NCI-H2081 (cell line): Measurements from ENCODE around the gene SCFD1.
"Not testable (repeated sequence)": the region's sequence is repeated elsewhere in the genome, so short reads cannot be mapped to it uniquely, and the experiment has no call there.

ENCODE experiments used
- DNase-seq, 2 experiments: peaks; one replicate each; lab custom pipeline; 2025; lab: John Stamatoyannopoulos, UW

The SCFD1 gene

GRCh38 chr14:30610787-30611343 lies 11.3 kb upstream of the SCFD1 start:
- DNase-seq: peak; percentile 82 to 93

GRCh38 chr14:30614155-30614554 lies 8.0 kb upstream of the SCFD1 start:
- DNase-seq: no peak

GRCh38 chr14:30620178-30620577 lies 1.9 kb upstream of the SCFD1 start:
- no peak for DNase-seq

GRCh38 chr14:30621354-30621939 lies 672 bp upstream of the SCFD1 start:
- DNase-seq: peak in 1 of 2 experiments; percentile 36

GRCh38 chr14:30623412-30624131 lies 1.5 kb downstream of the SCFD1 start:
- no peak for DNase-seq

GRCh38 chr14:30624132-30624423 lies 2.0 kb downstream of the SCFD1 start:
- DNase-seq: no peak

- DNase-seq: no peak
These were observed 3.4 kb downstream of the SCFD1 start for GRCh38 chr14:30625533-30625932.

- not testable (repeated sequence) for DNase-seq
These were observed 7.3 kb downstream of the SCFD1 start for GRCh38 chr14:30629432-30629831.

- no peak for DNase-seq
These were observed 8.1 kb downstream of the SCFD1 start for GRCh38 chr14:30630248-30630647.

GRCh38 chr14:30632730-30633129 lies 10.6 kb downstream of the SCFD1 start:
- DNase-seq: peak; percentile 9 to 52

GRCh38 chr14:30638926-30639325 lies 16.8 kb downstream of the SCFD1 start:
- no peak for DNase-seq

- no peak for DNase-seq
These were observed 19.1 kb downstream of the SCFD1 start for GRCh38 chr14:30641207-30641606.

GRCh38 chr14:30644462-30644861 lies 22.3 kb downstream of the SCFD1 start:
- not testable (repeated sequence) for DNase-seq

- no peak for DNase-seq
These were observed 23.5 kb downstream of the SCFD1 start for GRCh38 chr14:30645600-30645999.

GRCh38 chr14:30648471-30648870 lies 26.4 kb downstream of the SCFD1 start:
- DNase-seq: no peak

GRCh38 chr14:30651937-30652336 lies 29.8 kb downstream of the SCFD1 start:
- DNase-seq: no peak

- DNase-seq: no peak
These were observed 33.0 kb downstream of the SCFD1 start for GRCh38 chr14:30655124-30655523.

- no peak for DNase-seq
These were observed 33.5 kb downstream of the SCFD1 start for GRCh38 chr14:30655658-30656057.

- DNase-seq: peak in 1 of 2 experiments; percentile 57
These were observed 34.1 kb downstream of the SCFD1 start for GRCh38 chr14:30656190-30656632.

GRCh38 chr14:30657050-30657449 lies 34.9 kb downstream of the SCFD1 start:
- no peak for DNase-seq

- DNase-seq: no peak
These were observed 35.6 kb downstream of the SCFD1 start for GRCh38 chr14:30657606-30658163.

- DNase-seq: no peak
These were observed 36.5 kb downstream of the SCFD1 start for GRCh38 chr14:30658645-30659044.

- DNase-seq: no peak
These were observed 47.5 kb downstream of the SCFD1 start for GRCh38 chr14:30669594-30669993.
